Mesendoderm (in vitro differentiated cells): ENCODE measurements around the gene SPON2.

Experiments
- DNase-seq: peaks from one replicate; pipeline ENCODE4 v3.0.0; 2013
- H2AK5ac ChIP-seq: 2 replicates; pipeline ENCODE4 v1.6.1; 2013; ENCODE audit warnings: low read length, inconsistent platforms
- H2BK120ac ChIP-seq: 2 replicates; pipeline ENCODE4 v1.6.1; 2013; ENCODE audit warnings: low read depth, mild to moderate bottlenecking, low read length, moderate library complexity, mixed read lengths
- H2BK15ac ChIP-seq: replicated peaks from 2 replicates; pipeline ENCODE4 v1.6.1; 2013; ENCODE audit warnings: low read depth, mild to moderate bottlenecking, moderate library complexity
- H2BK5ac ChIP-seq: 2 replicates; pipeline ENCODE4 v1.6.1; 2013; ENCODE audit warnings: low read length, inconsistent platforms
- H3K18ac ChIP-seq: 2 replicates; pipeline ENCODE4 v1.6.1; 2013; ENCODE audit warnings: mild to moderate bottlenecking, low read length, mixed read lengths
- H3K23ac ChIP-seq: one replicate; pipeline ENCODE4 v1.6.1; 2013; ENCODE audit warnings: low read length
- H3K27ac ChIP-seq: 2 replicates; pipeline ENCODE4 v1.5.1; 2013; ENCODE audit warnings: low read depth, mild to moderate bottlenecking, inconsistent platforms, low read length, moderate library complexity
- H3K27me3 ChIP-seq: 2 replicates; pipeline ENCODE4 v1.6.1; 2013; ENCODE audit warnings: low read length, control low read depth, mild to moderate bottlenecking, inconsistent platforms; ENCODE audit not compliant: insufficient read depth, poor library complexity
- H3K36me3 ChIP-seq: 2 replicates; pipeline ENCODE4 v1.6.1; 2013; ENCODE audit warnings: low read length, inconsistent platforms; ENCODE audit not compliant: control insufficient read depth, insufficient read depth
- H3K4ac ChIP-seq: one replicate; pipeline ENCODE4 v1.6.1; 2013; ENCODE audit warnings: low read depth, mild to moderate bottlenecking, low read length, moderate library complexity
- H3K4me1 ChIP-seq: 2 replicates; pipeline ENCODE4 v1.6.1; 2013; ENCODE audit warnings: low read depth, low read length, inconsistent platforms; ENCODE audit not compliant: control insufficient read depth
- H3K4me2 ChIP-seq: 2 replicates; pipeline ENCODE4 v1.6.1; 2013; ENCODE audit warnings: low read length
- H3K4me3 ChIP-seq: 2 replicates; pipeline ENCODE4 v1.5.1; 2013; ENCODE audit warnings: mild to moderate bottlenecking, low read length
- H3K56ac ChIP-seq: one replicate; pipeline ENCODE4 v1.6.1; 2013; ENCODE audit warnings: low read length
- H3K79me1 ChIP-seq: 2 replicates; pipeline ENCODE4 v1.6.1; 2013; ENCODE audit warnings: low read length, inconsistent platforms
- H3K79me2 ChIP-seq: 2 replicates; pipeline ENCODE4 v1.6.1; 2013; ENCODE audit warnings: mild to moderate bottlenecking, low read length; ENCODE audit not compliant: control insufficient read depth, insufficient read depth
- H3K9ac ChIP-seq: 2 replicates; pipeline ENCODE4 v1.6.1; 2013; ENCODE audit warnings: low read length, inconsistent platforms
- H4K5ac ChIP-seq: one replicate; pipeline ENCODE4 v1.6.1; 2013; ENCODE audit warnings: low read length
- H4K8ac ChIP-seq: one replicate; pipeline ENCODE4 v1.6.1; 2013; ENCODE audit warnings: low read depth, mild to moderate bottlenecking, control low read depth, low read length, moderate library complexity
- WGBS: extraction: QIAGEN DNeasy Blood & Tissue Kit; methylation state at CpG from one replicate; pipeline ENCODE4 v1.1.7; 2013; ENCODE audit warnings: low lambda C conversion rate, missing lambda C conversion rate; ENCODE audit not compliant: insufficient coverage; ENCODE audit errors: extremely low coverage; 5-methylcytosine and 5-hydroxymethylcytosine counted together

SPON2 gene

DNA sequence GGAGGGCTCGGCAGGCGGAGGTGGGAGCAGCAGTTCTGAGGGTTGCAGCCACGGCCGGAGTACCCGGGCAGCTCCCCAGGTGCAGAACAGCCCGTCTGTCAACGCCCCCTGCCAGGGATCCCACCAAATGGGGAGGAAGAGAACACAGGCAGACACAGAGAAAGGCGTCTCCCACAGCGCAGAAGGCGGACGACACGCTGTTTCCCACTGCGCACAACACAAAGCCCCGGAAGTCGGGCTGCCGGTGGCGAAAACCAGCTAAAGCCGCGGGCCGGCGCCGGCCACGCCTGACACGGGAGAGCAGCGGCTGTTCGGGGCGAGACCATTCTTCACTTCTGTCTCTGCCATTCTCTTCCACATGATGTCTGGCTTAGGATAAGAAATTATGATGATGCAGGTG lies 45.0 kb upstream of the SPON2 start:
- Histone ChIP-seq H3K4me2 (no peak overlapping the region), H2BK120ac (no peak overlapping the region), H4K8ac (no peak overlapping the region), H4K5ac (no peak overlapping the region), H3K27me3 (no peaks in the 10 kb centered on the region), H3K4me3 (no peak overlapping the region), H2BK15ac (no peak overlapping the region), H2BK5ac (no peak overlapping the region), H3K23ac (no peak overlapping the region), H2AK5ac (no peak overlapping the region), H3K79me2 (no peaks in the 10 kb centered on the region), H3K18ac (no peak overlapping the region), H3K4me1 (no peaks in the 10 kb centered on the region), H3K36me3 (peaks cover 7% of the 10 kb centered on the region), H3K56ac (no peak overlapping the region), H3K27ac (no peak overlapping the region), H3K4ac (no peak overlapping the region), H3K9ac (no peak overlapping the region), H3K79me1 (no peaks in the 10 kb centered on the region)
- no peak for DNase-seq
- WGBS: no CpG with 5 or more reads among the region's 27 CpGs

DNA sequence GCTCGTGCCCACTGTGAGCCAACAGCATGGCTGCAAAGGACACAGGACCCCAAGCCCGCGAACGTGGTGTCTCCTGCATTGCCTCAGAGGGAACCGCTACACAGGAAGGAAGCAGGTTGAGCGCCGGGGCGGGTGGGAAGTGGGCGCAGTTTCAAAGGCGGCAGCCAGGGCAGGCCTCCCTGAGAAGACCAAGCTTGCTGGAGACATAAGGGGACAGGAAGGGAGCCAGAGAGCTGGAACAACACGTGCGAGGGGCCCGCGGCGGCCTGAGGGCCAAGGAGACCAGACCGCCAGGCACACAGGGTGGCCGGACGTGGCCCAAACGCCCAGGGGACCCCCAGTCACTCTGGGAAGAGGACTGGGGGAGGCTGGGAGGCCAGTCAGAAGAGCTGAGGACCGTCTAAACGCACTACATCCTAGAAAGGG lies 44.5 kb upstream of the SPON2 start:
- Histone ChIP-seq H3K4me2 (no peak overlapping the region), H4K8ac (no peak overlapping the region), H2BK120ac (no peak overlapping the region), H3K4me3 (no peak overlapping the region), H2BK5ac (no peak overlapping the region), H3K4me1 (no peaks in the 10 kb centered on the region), H3K56ac (no peak overlapping the region), H3K18ac (no peak overlapping the region), H3K27ac (no peak overlapping the region), H3K79me2 (no peaks in the 10 kb centered on the region), H3K79me1 (no peaks in the 10 kb centered on the region), H3K9ac (no peak overlapping the region), H3K23ac (no peak overlapping the region), H3K4ac (no peak overlapping the region), H3K36me3 (peaks cover 7% of the 10 kb centered on the region), H4K5ac (no peak overlapping the region), H3K27me3 (no peaks in the 10 kb centered on the region), H2AK5ac (no peak overlapping the region), H2BK15ac (no peak overlapping the region)
- no CpG with 5 or more reads among the region's 21 CpGs for WGBS
- no peak for DNase-seq

DNA sequence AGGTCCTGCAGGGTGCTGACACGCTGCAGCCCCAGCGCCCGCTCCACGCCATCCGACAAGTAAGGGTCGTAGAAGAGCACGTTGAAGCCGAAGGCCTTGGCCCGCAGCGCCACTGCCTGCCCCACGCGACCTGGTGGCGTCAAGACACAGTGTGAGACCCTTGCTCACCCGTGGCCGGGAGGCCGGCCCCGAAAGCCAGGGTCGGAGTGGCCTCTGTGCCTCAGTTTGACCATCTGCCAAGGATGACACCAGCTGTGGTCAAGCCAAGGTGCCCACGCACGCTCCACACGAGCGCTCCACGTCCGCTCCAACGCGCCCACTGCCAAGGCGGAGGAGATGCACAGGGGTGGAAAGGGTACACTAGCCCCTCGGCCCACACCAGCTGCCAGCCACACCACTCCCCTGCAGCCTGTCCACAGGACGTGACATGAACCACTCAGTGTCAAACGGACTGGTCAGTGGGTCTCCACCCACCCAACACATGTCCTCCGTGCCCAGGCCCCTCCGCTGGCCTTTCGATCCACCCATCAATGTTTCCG lies 43.8 kb upstream of the SPON2 start:
- Histone ChIP-seq H3K9ac (no peak overlapping the region), H3K79me2 (no peaks in the 10 kb centered on the region), H3K56ac (no peak overlapping the region), H2BK15ac (no peak overlapping the region), H4K8ac (no peak overlapping the region), H3K4ac (no peak overlapping the region), H4K5ac (no peak overlapping the region), H2BK5ac (no peak overlapping the region), H3K4me2 (no peak overlapping the region), H3K79me1 (no peaks in the 10 kb centered on the region), H2BK120ac (no peak overlapping the region), H3K4me1 (no peaks in the 10 kb centered on the region), H3K36me3 (peaks cover 7% of the 10 kb centered on the region), H3K18ac (no peak overlapping the region), H3K27ac (no peak overlapping the region), H3K4me3 (no peak overlapping the region), H2AK5ac (no peak overlapping the region), H3K27me3 (no peaks in the 10 kb centered on the region), H3K23ac (no peak overlapping the region)
- WGBS: no CpG with 5 or more reads among the region's 34 CpGs
- no peak for DNase-seq

DNA sequence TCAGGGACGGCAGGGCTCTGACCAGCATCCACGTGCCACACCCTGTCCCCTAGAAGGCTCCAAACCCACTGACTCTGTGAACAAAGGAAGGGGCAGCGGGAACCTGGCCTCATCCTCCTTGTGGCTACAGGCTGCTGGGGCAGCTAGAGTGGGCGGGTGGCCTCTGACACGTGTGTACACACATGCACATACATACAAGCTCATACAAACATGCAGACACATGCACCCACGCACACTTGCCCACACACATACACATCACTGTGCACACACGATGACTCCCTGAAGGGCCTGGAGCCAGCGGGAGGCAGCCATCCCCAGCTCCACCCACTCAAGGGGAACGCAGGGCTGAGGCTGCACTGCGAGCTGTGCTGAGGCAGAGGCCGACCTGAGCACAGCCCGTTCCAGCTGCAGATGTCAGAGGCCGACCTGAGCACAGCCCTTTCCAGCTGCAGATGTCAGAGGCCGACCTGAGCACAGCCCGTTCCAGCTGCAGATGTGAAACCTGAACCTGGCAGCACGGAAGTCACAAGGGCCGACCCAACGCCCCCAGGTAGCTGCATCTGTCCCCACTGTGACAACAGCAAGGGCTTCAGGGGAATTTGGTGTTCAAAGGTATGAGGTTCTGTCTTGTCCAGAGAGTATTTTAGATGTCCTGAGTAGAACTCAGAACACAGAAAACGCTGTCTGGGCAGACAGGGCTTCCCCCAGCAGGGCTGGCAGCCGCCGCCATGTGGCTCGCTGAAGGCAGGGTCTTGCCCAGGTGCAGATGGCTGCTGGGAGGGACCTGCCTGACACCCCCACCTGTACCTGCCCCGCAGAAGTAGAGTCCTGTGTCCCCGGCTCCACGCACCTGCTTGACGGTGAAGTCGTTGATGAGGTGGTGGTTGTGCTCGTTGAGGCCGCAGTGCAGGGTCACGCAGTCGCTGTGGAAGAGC lies 43.0 kb upstream of the SPON2 start:
- DNase-seq: no peak
- Histone ChIP-seq H2BK5ac (no peak overlapping the region), H2BK120ac (no peak overlapping the region), H3K56ac (no peak overlapping the region), H3K18ac (no peak overlapping the region), H3K9ac (no peak overlapping the region), H3K79me2 (no peaks in the 10 kb centered on the region), H3K27ac (no peak overlapping the region), H3K4me1 (no peaks in the 10 kb centered on the region), H2AK5ac (no peak overlapping the region), H4K5ac (no peak overlapping the region), H3K4me2 (no peak overlapping the region), H4K8ac (no peak overlapping the region), H3K27me3 (no peaks in the 10 kb centered on the region), H3K36me3 (peaks cover 7% of the 10 kb centered on the region), H3K4me3 (no peak overlapping the region), H3K79me1 (no peaks in the 10 kb centered on the region), H3K4ac (no peak overlapping the region), H2BK15ac (no peak overlapping the region), H3K23ac (no peak overlapping the region)
- WGBS: no CpG with 5 or more reads among the region's 31 CpGs

DNA sequence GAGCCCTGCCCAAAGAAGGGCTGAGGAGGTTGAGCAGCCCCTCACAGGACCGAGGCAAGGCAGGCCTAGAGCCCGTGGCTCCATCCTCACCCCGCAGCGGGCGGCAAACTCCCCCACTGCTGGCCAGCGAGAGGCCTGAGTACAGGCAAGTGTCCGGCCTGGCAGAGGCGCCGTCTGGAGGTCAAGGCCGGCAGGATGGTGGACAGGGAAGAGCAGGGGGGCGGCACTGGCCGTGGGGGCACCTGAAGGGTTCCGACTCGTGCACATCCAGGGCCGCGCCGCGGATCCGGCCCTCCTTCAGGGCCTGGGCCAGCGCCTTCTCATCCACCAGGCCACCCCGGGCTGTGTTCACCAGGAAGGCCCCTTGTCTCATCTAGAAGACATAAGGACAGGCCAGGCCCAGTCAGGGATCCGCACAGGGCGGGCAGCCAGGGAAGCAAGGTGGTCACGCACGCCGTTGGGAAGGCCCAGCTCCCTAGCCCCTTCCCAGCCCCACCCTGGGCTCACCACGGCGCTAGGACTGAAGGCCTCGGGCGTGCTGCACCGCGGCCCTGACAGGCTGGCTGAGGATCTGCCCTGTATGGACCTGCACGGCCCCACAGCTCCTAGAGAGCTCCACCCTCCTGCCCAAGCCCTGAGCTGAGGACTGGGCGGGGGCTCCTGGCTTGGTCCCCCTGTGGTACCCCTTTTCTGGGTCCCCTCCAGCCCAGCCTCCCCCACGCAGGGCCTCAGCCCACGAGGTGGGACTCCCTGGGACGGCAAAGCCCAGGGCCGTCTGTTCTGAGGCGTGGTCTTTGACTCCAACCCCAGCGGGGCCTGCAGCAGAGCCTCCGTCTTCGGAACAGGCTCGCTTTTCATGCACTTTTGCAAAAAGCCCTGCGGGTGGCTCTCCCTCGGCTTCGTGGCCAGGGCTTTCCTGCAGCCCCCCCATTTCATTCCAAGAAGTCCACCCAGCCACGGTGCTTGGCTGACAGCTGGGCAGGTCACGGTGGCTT lies 42.0 kb upstream of the SPON2 start:
- H3K4me3 ChIP-seq: no peak overlapping the region
- H3K36me3 ChIP-seq: peaks cover 7% of the 10 kb centered on the region
- H2BK5ac ChIP-seq: no peak overlapping the region
- H3K79me1 ChIP-seq: no peaks in the 10 kb centered on the region
- H3K27ac ChIP-seq: no peak overlapping the region
- H3K4me2 ChIP-seq: no peak overlapping the region
- no peak overlapping the region for H3K4ac ChIP-seq
- H2BK15ac ChIP-seq: no peak overlapping the region
- H3K23ac ChIP-seq: no peak overlapping the region
- no peak overlapping the region for H2AK5ac ChIP-seq
- H2BK120ac ChIP-seq: no peak overlapping the region
- H4K5ac ChIP-seq: no peak overlapping the region
- WGBS: no CpG with 5 or more reads among the region's 48 CpGs
- no peak overlapping the region for H4K8ac ChIP-seq
- H3K4me1 ChIP-seq: no peaks in the 10 kb centered on the region
- no peak for DNase-seq
- H3K18ac ChIP-seq: no peak overlapping the region
- H3K9ac ChIP-seq: no peak overlapping the region
- H3K79me2 ChIP-seq: no peaks in the 10 kb centered on the region
- no peak overlapping the region for H3K56ac ChIP-seq
- no peaks in the 10 kb centered on the region for H3K27me3 ChIP-seq
